Activated CD4-positive, alpha-beta T cell treated with anti-CD3 and anti-CD28 coated beads for 1 hour (primary cell): Measurements from ENCODE around the gene WFS1.
A peak's percentile ranks its signal among the peaks of the same experiment; 100 is the strongest.

ENCODE experiments used
- DNase-seq: peaks from one replicate; pipeline ENCODE4 v3.0.0-alpha.2; 2020

Gene WFS1

GRCh38 chr4:6269616-6270511 is at the start of gene WFS1:
Gene WFS1 (plus strand): TSS chr4:6269850. CDS start chr4:6277456, 7,606 bp downstream.
- DNase-seq: peak; percentile 94

GRCh38 chr4:6221301-6221850 is 48.3 kb upstream of the WFS1 start:
- no peak for DNase-seq

- no peak for DNase-seq
Observed at GRCh38 chr4:6221851-6222760, 47.5 kb upstream of the WFS1 start.

- DNase-seq: no peak
Observed at GRCh38 chr4:6222761-6223292, 46.8 kb upstream of the WFS1 start.

- DNase-seq: no peak
Observed at GRCh38 chr4:6224735-6225134, 44.9 kb upstream of the WFS1 start.

DNA sequence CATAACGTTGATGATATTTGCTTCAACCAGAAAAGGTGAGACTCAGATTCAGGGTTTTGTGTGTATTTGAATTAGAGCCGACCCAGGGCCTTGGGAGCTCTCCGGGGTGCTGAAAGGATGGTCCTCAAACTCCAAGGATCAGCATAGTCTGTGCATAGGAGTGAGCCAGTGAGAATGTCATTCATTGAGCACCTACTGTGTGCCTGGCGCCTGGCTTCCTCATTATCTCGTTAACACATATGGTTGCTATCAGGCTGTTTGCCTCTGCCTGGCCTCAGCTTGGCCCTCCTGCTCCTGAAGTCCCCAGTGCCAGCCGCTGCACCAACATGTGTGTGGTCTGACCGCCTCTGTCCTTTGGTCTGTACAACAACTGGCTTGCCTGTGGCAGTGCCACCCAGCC is 44.2 kb upstream of the WFS1 start:
- DNase-seq: no peak

- DNase-seq: no peak
Observed at GRCh38 chr4:6226506-6226905, 43.1 kb upstream of the WFS1 start.

DNA sequence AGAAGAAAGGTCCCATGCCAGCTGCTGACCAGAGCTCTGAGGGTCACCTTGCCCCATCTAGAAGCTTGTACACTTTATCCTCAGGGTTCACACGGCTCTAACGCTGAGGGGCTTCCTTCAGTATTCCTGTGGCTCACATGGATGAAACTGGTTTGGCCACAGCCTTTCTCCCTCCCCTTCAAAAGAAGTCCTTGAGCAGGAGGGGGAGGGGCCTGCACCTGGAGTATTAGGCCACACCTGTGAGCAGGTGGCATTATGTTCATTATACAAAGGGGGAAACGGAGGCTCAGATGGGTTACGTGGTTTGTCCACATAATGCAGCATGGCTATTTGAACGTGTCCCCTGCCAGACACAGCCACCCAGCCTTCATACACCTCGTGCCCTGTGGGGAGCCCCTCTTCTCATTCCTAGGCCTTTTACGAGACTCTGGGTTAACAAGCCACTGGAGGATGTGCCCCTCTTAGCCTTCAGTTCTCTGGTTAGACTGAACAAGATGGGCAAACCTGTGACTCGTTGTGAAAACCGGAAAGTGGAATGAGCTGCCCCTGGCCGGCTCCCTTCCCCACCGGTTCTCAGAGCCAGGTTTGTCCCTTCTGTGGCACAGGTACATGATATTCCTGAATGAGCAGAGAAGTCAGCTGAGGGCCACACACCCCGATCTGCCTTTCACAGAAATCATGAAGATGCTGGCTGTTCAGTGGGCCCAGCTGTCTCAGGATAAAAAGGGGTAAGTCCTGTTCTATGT is 42.1 kb upstream of the WFS1 start:
- DNase-seq: no peak

GRCh38 chr4:6228158-6229067 is 41.2 kb upstream of the WFS1 start:
- no peak for DNase-seq

- no peak for DNase-seq
Observed at GRCh38 chr4:6229095-6229494, 40.6 kb upstream of the WFS1 start.

- DNase-seq: no peak
Observed at GRCh38 chr4:6229671-6230501, 39.8 kb upstream of the WFS1 start.

DNA sequence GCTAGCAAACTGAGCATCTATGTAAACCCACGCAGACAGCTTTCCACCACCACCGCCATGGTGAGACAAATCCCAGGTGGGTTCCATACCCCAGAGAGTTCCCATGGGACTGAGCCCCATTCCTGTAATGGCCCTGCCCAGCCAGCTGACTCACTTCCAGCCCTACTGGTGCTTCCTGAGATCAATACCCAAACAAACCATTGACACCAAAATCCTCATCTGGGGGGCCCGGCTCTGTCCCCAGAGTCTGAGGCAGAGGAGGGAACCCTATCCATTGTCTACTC is 39.2 kb upstream of the WFS1 start:
- DNase-seq: no peak

GRCh38 chr4:6230827-6231662 is 38.6 kb upstream of the WFS1 start:
- no peak for DNase-seq

DNA sequence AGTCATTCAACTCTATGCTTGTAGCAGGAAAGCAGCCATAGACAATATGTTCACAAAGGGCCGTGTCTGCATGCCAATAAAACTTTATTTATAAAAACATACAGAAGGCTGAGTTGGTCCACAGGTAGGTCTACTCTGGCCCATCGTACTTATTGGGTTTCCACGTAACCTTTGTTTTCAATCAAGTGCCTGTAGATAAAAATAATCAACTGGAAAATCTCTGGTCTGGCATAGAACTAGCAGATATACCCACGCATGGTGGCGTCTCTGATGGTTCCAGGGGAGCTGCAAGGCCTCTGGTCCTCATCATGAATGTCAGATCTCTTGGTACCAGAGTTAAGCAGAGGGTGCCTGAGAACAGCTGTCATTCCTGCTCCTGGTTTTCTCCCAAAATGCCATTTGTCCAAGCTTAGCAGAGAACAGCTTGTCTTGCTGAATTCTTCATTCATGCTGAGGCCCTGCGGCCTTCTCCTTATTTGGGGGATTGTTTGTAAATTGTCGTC is 37.9 kb upstream of the WFS1 start:
- DNase-seq: no peak

DNA sequence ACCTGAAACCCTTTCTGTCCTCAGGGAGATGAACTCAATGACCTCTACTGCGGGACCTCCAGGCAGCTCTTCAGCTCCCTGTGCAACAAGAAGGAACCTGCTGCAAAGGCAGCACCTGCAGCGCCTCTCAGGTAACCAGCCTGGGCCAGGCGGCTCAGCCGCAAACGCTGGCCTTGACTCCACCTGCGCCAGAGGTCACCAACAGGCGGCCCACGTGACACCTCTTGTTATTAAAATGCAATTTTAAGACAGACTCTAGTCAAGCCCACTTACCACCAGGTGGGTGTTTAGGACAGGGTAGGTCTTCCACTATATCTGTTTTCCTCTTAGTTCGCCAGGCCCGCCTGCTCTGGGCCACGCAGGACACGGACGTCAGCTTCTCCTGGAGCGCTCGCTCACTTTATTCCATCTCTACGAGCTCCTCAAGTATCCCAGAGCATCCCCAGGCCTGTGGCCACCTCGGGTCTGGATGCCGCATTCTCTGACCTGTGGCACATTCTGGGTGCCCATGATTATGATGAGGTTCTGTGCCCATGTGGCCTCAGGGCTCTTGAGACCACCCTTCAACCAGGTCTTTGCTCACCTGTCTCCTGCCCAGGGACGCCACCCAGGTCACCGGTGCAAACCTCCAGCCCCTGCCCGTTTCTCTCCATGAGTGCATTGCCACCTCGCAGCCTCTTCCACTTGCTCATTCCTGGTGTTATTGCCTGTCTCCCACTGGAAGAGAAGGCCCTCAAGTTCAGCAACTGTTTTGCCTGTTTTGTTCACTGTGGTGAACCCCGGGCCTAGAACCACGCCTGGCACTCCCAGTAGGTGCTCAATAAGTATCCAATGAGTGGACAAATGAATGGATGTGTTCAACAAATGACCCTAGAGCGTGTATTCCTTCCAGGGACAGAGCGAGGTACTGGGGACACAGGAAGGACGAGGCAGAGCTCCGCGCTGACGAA is 36.5 kb upstream of the WFS1 start:
- no peak for DNase-seq

DNA sequence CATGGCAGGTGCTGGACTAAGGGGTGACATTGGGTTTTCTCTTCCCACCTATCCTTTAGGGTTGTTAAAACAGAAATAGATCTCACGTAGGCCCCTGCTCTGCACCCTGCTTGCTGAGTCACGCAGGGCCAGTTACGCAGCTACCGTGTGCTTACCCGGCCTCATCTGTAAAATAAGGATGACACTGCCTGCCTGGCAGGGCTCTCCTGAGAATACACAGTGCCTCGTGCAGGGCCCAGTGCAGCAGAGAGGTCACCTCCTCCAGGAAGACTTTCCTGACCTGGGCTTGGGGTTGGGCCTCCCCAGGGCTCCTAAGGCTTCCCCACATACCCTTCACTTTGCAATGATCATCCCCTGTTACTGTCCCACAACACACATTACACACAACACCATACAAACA is 35.7 kb upstream of the WFS1 start:
- DNase-seq: no peak

- no peak for DNase-seq
Observed at GRCh38 chr4:6235012-6235411, 34.6 kb upstream of the WFS1 start.

DNA sequence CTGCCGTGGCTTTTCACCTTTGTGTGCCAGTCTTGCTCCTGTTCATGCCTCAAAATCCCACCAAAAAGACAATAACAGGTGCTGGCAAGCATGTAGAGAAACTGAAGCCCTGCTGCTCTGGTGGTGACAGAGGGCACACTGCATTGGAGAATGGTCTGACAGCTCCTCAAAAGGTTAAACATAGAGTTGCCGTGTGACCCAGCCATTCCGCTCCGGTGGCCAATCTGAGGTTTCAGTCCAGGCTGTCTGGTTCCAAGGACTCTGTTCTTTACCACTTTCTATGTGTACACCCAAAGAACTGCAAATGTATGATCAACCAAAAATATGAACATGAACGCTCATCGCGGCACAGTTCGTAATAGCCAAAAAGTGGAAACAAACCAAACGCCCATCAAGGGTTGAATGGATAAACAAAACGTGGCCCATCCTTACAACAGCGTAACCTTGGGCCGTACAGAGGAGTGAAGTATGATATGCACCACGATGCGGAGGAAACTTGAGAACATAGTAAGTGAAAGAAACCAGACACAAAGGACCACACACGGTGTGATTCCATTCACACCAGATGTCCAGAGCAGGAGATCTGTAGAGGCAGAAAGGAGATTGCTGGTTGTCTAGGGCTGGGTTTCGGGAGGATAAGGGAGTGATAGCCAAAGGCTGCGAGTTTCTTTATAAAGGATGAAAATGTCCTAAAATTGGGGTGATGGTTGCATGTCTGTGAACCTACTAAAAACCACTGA is 33.6 kb upstream of the WFS1 start:
- DNase-seq: no peak
